Measurements from ENCODE around the gene ABCC5.
"Not testable (repeated sequence)": the region's sequence is repeated elsewhere in the genome, so short reads cannot be mapped to it uniquely, and the experiment has no call there.

ABCC5 gene

DNA sequence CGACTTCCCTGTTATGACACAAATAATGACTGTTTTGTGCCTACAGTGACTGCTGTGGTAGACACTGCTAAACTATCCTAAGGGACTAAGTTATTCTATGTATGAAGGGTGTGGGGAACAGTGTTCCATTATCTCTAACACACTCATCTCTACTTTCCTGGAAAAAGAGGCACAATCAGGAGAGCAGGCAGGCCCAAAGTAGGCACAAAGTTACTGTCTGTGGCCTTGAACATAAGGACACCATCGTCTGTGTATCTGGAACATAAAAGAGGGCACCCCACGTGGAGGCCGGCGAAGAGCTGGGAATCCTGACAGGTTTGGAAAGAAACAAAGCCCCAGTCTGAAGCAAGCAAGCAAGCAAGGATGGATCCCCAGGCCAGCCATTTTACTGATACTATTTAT lies 1.5 kb downstream of the ABCC5 start:
- ATAC-seq (no peak), DNase-seq (no peak)

- ATAC-seq (no peak), DNase-seq (no peak)
These were observed 2.2 kb downstream of the ABCC5 start for GRCh38 chr3:184015381-184016019.

DNA sequence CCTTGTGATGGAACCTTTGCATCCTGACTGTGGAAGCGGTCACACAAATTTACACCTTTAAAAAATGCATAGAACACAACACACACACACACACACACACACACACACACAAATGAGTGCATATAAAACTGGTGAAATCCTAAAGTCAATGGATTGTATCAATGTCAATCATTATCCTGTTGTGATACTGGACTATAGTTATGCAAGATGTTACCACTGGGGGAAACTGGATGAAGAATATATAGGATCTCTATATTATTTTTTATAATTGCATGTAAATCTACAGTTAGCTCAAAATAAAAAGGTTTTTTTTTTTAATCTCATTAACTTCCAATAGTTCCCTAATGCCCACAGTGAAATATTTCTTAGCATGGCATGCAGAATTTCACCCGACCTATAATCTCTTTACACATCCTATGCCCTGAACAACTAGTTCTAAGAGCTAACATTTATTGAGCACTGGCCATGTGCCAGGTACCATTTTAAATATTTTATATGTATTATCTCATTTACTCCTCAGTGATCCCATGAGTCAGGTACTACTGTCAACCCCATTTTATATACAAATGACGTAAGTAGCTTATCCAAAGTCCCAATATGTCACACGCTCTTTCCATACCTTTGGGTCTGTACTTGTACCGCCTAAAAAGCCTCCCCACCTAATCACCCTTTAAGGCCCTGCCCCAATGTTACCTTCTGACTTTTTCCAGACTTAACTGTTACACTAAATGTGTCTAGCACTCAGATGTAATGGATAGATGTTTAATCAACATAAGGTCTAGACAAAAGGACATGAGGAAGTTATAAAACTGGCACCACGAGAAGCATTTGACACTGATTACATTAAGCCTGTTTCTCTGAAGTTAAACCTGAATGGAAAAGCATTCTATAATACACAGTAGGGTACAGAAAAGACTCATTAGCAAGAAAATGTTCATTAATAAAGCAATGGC lies 5.5 kb downstream of the ABCC5 start:
- ATAC-seq, result no peak
- no peak for DNase-seq

DNA sequence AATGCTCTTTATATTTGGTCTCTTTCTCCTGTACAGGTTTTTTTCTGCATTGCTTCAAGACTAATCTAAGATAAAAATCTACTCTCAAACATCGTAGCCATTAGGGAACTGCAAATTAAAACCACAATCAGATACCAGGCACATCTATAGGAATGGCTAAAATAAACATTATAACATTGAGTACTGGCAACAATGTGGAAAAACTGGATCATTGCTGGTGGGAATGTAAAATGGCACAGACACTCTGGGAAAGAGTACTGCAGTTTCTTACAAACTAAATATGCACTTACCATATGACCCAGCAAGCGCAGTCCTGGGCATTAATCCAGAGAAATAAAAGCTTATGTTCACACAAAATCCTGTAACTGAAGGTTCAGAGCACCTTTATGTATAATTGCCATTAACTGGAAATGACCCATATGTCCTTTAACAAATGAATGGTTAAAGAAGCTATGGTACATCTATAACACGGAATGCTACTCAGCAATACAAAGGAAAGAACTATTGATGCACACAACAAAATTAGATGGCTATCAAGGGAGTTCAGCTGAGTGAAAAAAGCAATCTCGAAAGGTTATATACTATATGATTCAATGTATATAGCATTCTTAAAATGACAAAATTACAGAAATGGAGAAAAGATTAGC lies 6.3 kb downstream of the ABCC5 start:
- no peak for DNase-seq
- no peak for ATAC-seq

- ATAC-seq (no peak), DNase-seq (no peak)
These were observed 9.5 kb downstream of the ABCC5 start for GRCh38 chr3:184008161-184008560.

GRCh38 chr3:184007143-184007813 lies 10.4 kb downstream of the ABCC5 start:
- ATAC-seq, DNase-seq: not testable (repeated sequence)

DNA sequence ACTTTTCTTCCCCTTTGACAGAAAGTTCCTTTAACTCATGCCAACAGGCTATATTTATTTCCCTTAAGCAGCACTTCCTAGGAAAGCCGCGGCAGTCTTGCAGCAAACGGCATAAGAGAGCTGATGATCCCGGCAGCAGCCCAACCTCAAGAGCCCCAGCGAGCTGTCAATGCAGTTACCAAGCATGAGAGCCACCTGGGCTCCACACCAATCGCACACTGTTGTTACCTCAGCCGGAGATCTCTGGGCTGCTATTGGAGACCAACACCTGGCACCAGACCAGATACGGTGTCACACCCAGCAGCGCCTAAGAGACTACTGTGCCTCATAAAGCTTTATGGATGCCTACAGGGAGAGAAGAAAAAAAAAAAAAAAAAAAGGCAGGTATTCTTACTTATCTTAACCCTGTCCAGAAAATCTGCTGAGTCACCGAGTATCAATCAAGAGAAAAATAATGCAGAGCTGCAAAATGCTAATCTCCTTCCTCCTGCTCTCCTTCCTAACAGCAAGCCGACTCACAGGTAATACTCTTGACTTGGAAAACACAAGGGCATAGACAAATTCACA lies 11.7 kb downstream of the ABCC5 start:
- ATAC-seq (peak; percentile 70), DNase-seq (peak; percentile 15)

DNA sequence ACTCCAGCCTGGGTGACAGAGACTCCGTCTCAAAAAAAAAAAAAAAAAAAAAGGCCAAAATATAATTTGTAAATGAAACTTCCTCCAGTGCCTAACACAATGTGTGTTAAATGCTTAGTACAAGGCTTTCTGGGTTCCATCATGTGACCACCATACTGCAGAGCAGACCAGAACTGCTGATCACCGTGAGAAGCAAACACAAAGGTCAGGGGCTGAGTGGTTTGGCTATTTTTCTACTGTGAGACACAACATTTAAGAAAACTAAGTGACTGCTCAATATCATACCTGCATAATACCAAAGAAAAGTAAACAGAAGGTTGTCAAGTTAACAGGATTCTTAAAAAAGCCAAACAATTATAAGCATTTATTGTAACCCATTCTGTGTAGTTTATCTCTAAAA lies 13.2 kb downstream of the ABCC5 start:
- DNase-seq, result no peak
- ATAC-seq, result no peak

GRCh38 chr3:184003187-184003967 lies 14.3 kb downstream of the ABCC5 start:
- ATAC-seq (no peak), DNase-seq (no peak)

DNA sequence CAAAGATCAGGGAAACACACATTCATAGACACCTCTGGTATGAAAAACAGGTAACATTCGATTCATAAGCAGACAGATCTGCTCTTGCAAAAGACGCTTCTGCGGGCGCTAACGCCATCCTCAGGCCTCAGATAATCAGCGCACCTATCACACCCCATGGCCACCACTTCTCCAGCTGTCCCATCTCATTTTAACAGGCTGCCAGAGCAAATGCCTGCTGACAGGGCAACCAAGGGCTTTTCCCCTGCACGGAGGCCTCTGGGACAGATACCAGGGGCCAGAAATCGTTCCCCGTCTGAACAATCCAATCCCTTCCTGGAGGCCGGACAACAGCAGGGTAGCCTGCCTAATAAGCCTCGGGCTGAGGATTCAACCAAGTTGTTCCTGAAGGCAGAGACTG lies 15.2 kb downstream of the ABCC5 start:
- ATAC-seq (no peak), DNase-seq (no peak)

DNA sequence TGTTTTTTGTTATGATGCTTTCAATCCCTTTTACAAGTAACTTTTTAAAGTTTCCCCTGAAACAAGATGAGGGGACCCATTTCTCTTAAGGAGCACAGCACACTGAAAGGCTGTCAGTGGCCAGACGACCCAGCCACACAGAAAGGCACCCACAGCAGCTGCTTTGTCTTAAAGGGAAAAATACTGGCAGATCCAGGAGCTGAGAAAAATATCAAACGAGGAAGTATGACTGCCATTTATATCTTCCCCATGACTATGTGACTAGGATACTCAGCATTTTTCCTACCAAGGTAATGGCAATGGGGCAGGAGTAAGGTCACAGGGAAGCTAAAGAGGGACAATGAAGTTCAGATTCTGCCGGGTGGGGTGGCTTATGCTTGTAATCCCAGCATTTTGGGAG lies 15.9 kb downstream of the ABCC5 start:
- ATAC-seq (no peak), DNase-seq (no peak)

DNA sequence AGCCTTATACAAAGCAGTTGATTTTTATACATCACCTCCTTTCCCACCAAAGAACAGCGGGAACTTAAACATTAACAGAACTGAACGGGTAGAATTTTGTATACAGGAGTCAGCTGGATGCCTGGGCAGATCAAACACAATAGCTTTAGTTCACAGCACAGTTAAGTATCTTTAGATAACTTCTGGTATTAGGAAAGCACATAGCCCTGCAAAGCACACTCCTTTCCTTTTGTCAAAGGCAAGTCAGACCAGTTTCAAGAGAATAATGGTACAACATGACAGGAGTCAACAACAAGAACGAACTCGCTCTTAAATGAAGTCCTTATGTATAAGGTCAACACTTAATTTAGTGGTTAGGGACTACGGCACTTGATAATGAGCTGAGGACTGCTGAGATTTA lies 26.3 kb downstream of the ABCC5 start:
- no peak for DNase-seq

GRCh38 chr3:183988216-183988790 lies 29.4 kb downstream of the ABCC5 start:
- DNase-seq (no peak), ATAC-seq (no peak)

More for the DNA sequence above, 26.3 kb downstream of the ABCC5 start:
- ATAC-seq, result no peak

GRCh38 chr3:183987000-183987600 lies 30.6 kb downstream of the ABCC5 start:
- no peak for DNase-seq
- ATAC-seq, result no peak

- DNase-seq (no peak), ATAC-seq (no peak)
These were observed 32.6 kb downstream of the ABCC5 start for GRCh38 chr3:183984749-183985729.

GRCh38 chr3:183984127-183984740 lies 33.5 kb downstream of the ABCC5 start:
- no peak for ATAC-seq
- no peak for DNase-seq

- ATAC-seq (no peak), DNase-seq (no peak)
These were observed 35.6 kb downstream of the ABCC5 start for GRCh38 chr3:183981990-183982644.

- ATAC-seq (no peak), DNase-seq (no peak)
These were observed 37.3 kb downstream of the ABCC5 start for GRCh38 chr3:183980403-183980802.

Measured in stimulated activated naive CD8-positive, alpha-beta T cell treated with anti-CD3 and anti-CD28 coated beads, Interleukin-15, Interleukin-2, amounts not matched to agents 100 U/mL and 50 U/mL, for 24 hours (primary cell).